Activated CD8-positive, alpha-beta T cell treated with anti-CD3 and anti-CD28 coated beads, Interleukin-2, amount 10 ng/mL, durations not matched to agents 7 days and 5 days (primary cell): ENCODE measurements around the gene ADAM8. TPM values are rescaled to one million over a fixed set of nuclear protein-coding genes. Genes with fewer than 3 reads are reported as not detected.
A peak's percentile ranks its signal among the peaks of the same experiment; 100 is the strongest.

Experiments
- ATAC-seq: fragments of 150-1000 bp; cut with Tn5 transposase; one replicate; pipeline ENCODE4 v1.10.0; 2021; ENCODE audit warnings: moderate library complexity
- CTCF ChIA-PET: fragments of 350-600 bp; sonication (Branson Sonifier 250); formaldehyde crosslinking; loops from one replicate; lab custom pipeline; 2021; ENCODE audit warnings: antibody characterized with exemption; lab: Charles Lee
- POLR2A ChIA-PET: fragments of 350-600 bp; sonication (Branson Sonifier 250); formaldehyde crosslinking; loops from one replicate; lab custom pipeline; 2021; ENCODE audit warnings: antibody characterized with exemption; lab: Charles Lee
- DNase-seq: peaks from one replicate; pipeline ENCODE4 v3.0.0-alpha.2; 2020
- H3K27ac Mint-ChIP-seq: one replicate; pipeline ENCODE4 v1.8.0; 2021; ENCODE audit warnings: mild to moderate bottlenecking, mixed read lengths
- H3K27me3 Mint-ChIP-seq: one replicate; pipeline ENCODE4 v1.8.0; 2021; ENCODE audit warnings: low read depth, mixed read lengths
- H3K36me3 Mint-ChIP-seq: one replicate; pipeline ENCODE4 v1.8.0; 2021; ENCODE audit warnings: low read depth, mixed read lengths
- H3K4me1 Mint-ChIP-seq: one replicate; pipeline ENCODE4 v1.8.0; 2021; ENCODE audit warnings: low read depth, mixed read lengths
- H3K4me3 Mint-ChIP-seq: one replicate; pipeline ENCODE4 v1.8.0; 2021; ENCODE audit warnings: mild to moderate bottlenecking, mixed read lengths
- H3K9me3 Mint-ChIP-seq: one replicate; pipeline ENCODE4 v1.8.0; 2022; ENCODE audit warnings: mixed read lengths; ENCODE audit not compliant: insufficient read depth
- total RNA-seq, 2 experiments: library from RNA; stranded (reverse); gene quantifications; one replicate each; pipeline ENCODE4 v1.2.3, GENCODE V29; 2021

The ADAM8 gene
- total RNA-seq, 2 experiments from 2014 or later = 69.9 to 75.5 TPM

GRCh38 chr10:133315847-133316246 lies 39.2 kb upstream of the ADAM8 start:
- peak; percentile 5 for ATAC-seq

GRCh38 chr10:133314911-133315310 lies 38.2 kb upstream of the ADAM8 start:
- ATAC-seq (no peak), DNase-seq (no peak)
- ChIA-PET POLR2A (no interaction called here), CTCF (interaction anchor here (1.6 to 3.0 kb wide), 2 partner anchors 8 to 15 kb away, joined by 5 to 14 read pairs; no protein-coding TSS in a partner anchor)
- H3K27me3 Mint-ChIP-seq = peaks cover 7% of the 10 kb centered on the region
- no peak overlapping the region for H3K4me3 Mint-ChIP-seq
- H3K36me3 Mint-ChIP-seq = peaks cover 12% of the 10 kb centered on the region
- H3K9me3 Mint-ChIP-seq = no peaks in the 10 kb centered on the region
- peaks cover 5% of the 10 kb centered on the region for H3K4me1 Mint-ChIP-seq
- no peak overlapping the region for H3K27ac Mint-ChIP-seq

More at GRCh38 chr10:133315847-133316246, 39.2 kb upstream of the ADAM8 start:
- no peaks in the 10 kb centered on the region for H3K9me3 Mint-ChIP-seq
- peaks cover 6% of the 10 kb centered on the region for H3K36me3 Mint-ChIP-seq
- H3K4me1 Mint-ChIP-seq = peaks cover 4% of the 10 kb centered on the region
- peaks cover 10% of the 10 kb centered on the region for H3K27me3 Mint-ChIP-seq
- POLR2A ChIA-PET = no interaction called here
- no peak for DNase-seq
- H3K27ac Mint-ChIP-seq = no peak overlapping the region
- CTCF ChIA-PET = interaction anchor here (1.6 to 3.0 kb wide), 2 partner anchors 9 to 14 kb away, joined by 5 to 14 read pairs; no protein-coding TSS in a partner anchor
- no peak overlapping the region for H3K4me3 Mint-ChIP-seq

DNA sequence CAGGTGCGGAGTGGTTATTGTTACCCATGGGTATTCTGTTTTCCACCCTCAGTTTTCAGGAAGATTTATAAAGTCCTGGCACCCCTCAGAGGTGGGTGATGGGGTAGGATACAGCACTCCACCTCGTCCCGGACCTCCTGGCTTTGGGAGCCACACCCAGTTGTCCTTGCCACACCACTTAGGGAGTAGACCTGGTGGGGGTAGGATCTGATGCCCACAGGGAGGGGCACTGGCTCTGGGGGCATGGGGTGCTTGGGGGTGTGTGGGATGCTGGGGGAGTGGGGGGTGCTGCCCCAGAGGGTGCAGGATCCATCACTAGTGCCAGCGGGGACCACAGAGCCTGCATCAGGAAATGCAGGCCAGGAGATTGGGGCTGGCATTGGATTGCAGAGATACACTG lies 36.5 kb upstream of the ADAM8 start:
- ATAC-seq (no peak), DNase-seq (no peak)
- peaks cover 15% of the 10 kb centered on the region for H3K36me3 Mint-ChIP-seq
- CTCF ChIA-PET = no interaction called here
- H3K9me3 Mint-ChIP-seq = no peaks in the 10 kb centered on the region
- POLR2A ChIA-PET = no interaction called here
- peaks cover 5% of the 10 kb centered on the region for H3K4me1 Mint-ChIP-seq
- no peak overlapping the region for H3K27ac Mint-ChIP-seq
- H3K4me3 Mint-ChIP-seq = no peak overlapping the region
- H3K27me3 Mint-ChIP-seq = no peaks in the 10 kb centered on the region

DNA sequence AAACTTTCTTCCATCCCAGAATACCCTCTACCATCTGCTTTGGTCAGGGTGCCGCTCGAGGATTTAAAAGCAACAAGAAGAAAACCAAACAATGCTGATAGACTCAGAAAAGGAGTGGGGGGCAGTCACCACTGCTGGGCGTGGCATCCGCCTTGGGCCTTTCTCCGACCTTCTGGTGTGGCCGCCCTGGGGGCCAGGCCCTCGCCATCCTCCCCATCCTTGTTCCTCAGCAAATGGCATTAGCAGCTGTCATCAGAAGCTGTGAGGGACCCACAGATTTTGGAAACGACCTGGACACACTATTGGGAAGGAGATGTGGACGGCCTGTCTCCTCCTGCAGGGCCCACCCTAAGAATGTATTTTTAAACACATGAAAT lies 36.1 kb upstream of the ADAM8 start:
- Mint-ChIP-seq H3K4me1 (peaks cover 7% of the 10 kb centered on the region), H3K36me3 (peaks cover 17% of the 10 kb centered on the region), H3K27me3 (no peaks in the 10 kb centered on the region), H3K27ac (no peak overlapping the region), H3K4me3 (no peak overlapping the region), H3K9me3 (no peaks in the 10 kb centered on the region)
- ATAC-seq = no peak
- CTCF ChIA-PET = no interaction called here
- POLR2A ChIA-PET = no interaction called here
- DNase-seq = no peak

DNA sequence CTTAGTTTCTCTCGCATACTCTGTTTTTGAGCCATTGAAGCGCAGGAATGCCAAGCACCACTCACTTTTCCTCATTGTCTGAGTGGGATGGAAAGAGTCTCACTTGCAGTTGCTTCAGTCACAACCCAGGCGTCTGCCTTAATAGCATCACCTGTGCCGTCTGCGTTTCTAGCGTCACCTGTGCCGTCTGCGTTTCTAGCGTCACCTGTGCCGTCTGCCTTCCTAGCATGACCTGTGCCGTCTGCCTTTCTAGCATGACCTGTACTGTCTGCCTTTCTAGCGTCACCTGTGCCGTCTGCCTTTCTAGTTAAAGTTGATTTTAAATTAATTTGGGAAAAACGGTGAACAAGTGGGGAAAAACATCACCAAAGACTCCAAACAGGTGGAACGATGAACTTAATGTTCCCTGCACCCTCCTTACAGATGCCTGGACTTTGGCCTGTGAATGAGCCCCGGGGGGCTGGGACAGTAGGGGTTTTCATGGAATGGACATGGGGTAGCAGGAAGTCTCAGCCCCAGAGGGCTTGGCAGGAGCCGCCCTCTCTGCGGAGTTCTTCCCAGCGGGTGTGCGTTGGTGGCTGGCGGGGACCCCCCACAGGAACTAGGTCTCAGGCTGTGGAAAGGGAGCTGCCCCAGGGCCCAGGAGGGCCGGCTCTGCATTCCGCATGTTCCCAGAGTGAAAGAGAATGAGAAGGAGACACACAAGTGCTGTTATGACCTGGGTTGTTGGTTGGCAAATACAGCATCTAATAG lies 35.5 kb upstream of the ADAM8 start:
- Mint-ChIP-seq H3K4me1 (peaks cover 12% of the 10 kb centered on the region), H3K4me3 (no peak overlapping the region), H3K36me3 (peaks cover 17% of the 10 kb centered on the region), H3K27me3 (no peaks in the 10 kb centered on the region), H3K27ac (no peak overlapping the region), H3K9me3 (no peaks in the 10 kb centered on the region)
- ChIA-PET CTCF (no interaction called here), POLR2A (no interaction called here)
- DNase-seq (no peak), ATAC-seq (no peak)

- no peaks in the 10 kb centered on the region for H3K9me3 Mint-ChIP-seq
- H3K27me3 Mint-ChIP-seq = no peaks in the 10 kb centered on the region
- H3K36me3 Mint-ChIP-seq = peaks cover 17% of the 10 kb centered on the region
- H3K27ac Mint-ChIP-seq = no peak overlapping the region
- CTCF ChIA-PET = interaction anchor here (0.7 kb wide), 1 partner anchor 18 kb away, joined by 3 read pairs; no protein-coding TSS in a partner anchor
- H3K4me3 Mint-ChIP-seq = no peak overlapping the region
- peaks cover 18% of the 10 kb centered on the region for H3K4me1 Mint-ChIP-seq
- ATAC-seq = no peak
- POLR2A ChIA-PET = no interaction called here
- no peak for DNase-seq
Measured at GRCh38 chr10:133311570-133311969, 34.9 kb upstream of the ADAM8 start.

- H3K27me3 Mint-ChIP-seq = no peaks in the 10 kb centered on the region
- H3K27ac Mint-ChIP-seq = no peak overlapping the region
- no peaks in the 10 kb centered on the region for H3K9me3 Mint-ChIP-seq
- H3K4me3 Mint-ChIP-seq = no peak overlapping the region
- H3K36me3 Mint-ChIP-seq = peaks cover 17% of the 10 kb centered on the region
- no peak for ATAC-seq
- DNase-seq = no peak
- ChIA-PET POLR2A (no interaction called here), CTCF (interaction anchor here (0.7 kb wide), 1 partner anchor 19 kb away, joined by 3 read pairs; no protein-coding TSS in a partner anchor)
- peaks cover 19% of the 10 kb centered on the region for H3K4me1 Mint-ChIP-seq
Measured at GRCh38 chr10:133310789-133311188, 34.1 kb upstream of the ADAM8 start.

DNA sequence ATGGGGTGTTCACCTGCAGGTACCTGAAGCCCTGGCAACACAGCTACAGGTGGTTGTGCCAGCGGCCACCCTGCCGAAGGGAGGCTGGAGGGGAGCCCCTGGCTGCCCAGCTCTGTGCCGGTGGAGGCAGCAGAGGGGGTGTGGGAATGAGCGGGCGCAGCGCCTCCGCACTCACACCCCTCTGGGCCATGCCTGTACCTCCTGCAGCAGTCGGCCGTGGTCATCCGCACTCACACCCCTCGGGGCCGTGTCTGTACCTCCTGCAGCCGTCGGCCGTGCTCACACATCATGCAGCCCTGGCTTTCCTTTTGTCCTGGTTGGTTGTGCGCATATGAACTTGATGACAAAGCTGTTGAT lies 33.7 kb upstream of the ADAM8 start:
- POLR2A ChIA-PET = no interaction called here
- H3K4me1 Mint-ChIP-seq = peaks cover 19% of the 10 kb centered on the region
- H3K4me3 Mint-ChIP-seq = no peak overlapping the region
- H3K9me3 Mint-ChIP-seq = no peaks in the 10 kb centered on the region
- no peak for ATAC-seq
- DNase-seq = no peak
- no peaks in the 10 kb centered on the region for H3K27me3 Mint-ChIP-seq
- CTCF ChIA-PET = no interaction called here
- H3K36me3 Mint-ChIP-seq = peaks cover 17% of the 10 kb centered on the region
- no peak overlapping the region for H3K27ac Mint-ChIP-seq

DNA sequence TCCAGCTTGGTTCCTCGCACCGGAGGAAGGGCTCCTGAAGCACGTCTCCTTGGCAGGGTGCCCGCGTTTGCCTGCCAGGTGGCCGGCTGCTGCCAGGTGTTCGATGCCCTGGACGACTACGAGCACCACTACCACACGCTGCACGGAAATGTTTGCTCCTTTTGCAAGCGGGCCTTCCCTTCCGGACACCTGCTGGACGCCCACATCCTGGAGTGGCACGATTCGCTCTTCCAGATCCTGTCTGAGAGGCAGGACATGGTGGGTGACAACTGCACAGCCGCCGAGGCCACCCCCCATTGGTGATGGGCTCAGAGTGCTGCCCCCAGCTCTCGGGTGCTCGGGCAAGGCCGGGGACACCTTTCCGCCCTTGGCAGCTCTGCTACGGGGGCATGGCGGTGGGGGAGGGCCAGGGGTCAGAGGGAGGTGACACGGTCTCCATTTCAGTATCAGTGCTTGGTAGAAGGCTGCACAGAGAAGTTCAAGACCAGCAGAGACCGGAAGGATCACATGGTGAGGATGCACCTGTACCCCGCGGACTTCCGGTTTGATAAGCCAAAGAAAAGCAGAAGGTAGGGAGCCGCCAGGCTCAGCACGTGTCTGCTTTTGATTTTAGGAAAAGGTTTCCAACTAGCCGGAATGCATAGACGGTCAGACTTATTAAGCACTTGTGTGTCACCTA lies 33.2 kb upstream of the ADAM8 start:
- Mint-ChIP-seq H3K4me1 (peaks cover 19% of the 10 kb centered on the region), H3K9me3 (no peaks in the 10 kb centered on the region), H3K27ac (peak overlapping the region; percentile 10), H3K27me3 (no peaks in the 10 kb centered on the region), H3K36me3 (peaks cover 17% of the 10 kb centered on the region), H3K4me3 (peak overlapping the region; percentile 71)
- DNase-seq (no peak), ATAC-seq (no peak)
- ChIA-PET POLR2A (no interaction called here), CTCF (no interaction called here)

GRCh38 chr10:133309100-133309719 lies 32.5 kb upstream of the ADAM8 start:
- DNase-seq (peak; percentile 94), ATAC-seq (peak; percentile 79)
- peaks cover 17% of the 10 kb centered on the region for H3K36me3 Mint-ChIP-seq
- H3K4me3 Mint-ChIP-seq = peak overlapping the region; percentile 71
- ChIA-PET POLR2A (no interaction called here), CTCF (no interaction called here)
- H3K9me3 Mint-ChIP-seq = no peaks in the 10 kb centered on the region
- H3K27ac Mint-ChIP-seq = peak overlapping the region; percentile 83
- peaks cover 19% of the 10 kb centered on the region for H3K4me1 Mint-ChIP-seq
- no peaks in the 10 kb centered on the region for H3K27me3 Mint-ChIP-seq

DNA sequence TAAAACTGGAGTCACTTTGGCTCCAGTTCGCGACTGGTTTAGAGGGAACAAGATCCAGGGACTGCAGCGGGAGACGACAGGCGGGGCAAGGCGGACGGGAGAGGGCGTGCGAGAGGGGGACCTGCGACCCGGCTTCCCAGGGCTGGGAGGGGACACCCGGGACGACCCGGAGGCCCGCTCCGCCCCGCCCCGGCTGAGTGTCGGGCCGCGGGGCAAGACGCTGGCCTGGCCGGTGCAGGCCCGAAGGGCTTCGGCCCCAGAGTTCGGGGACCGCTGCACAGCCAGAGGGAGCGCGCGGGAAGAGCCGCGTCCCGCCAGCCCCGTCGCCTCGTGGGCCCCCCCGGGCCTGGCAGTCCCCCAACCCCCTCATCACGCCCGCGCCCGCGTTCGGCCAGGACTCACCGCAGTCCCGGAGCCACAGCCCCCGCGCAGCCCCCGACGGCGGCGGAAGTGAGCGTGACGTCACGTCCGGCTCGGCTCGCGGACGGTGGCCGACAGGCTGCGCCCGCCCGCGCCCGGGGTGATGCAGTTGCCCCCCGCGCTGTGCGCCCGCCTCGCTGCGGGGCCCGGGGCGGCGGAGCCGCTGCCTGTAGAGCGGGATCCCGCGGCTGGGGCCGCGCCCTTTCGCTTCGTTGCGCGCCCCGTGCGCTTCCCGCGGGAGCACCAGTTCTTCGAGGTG lies 31.9 kb upstream of the ADAM8 start, which contains the start of the genes TUBGCP2 and ZNF511:
Gene TUBGCP2 (minus strand): TSS at position 452 of the 679 bp plus-strand sequence. CDS start 5,931 bp downstream, outside the sequence.
Gene ZNF511 (plus strand): TSS at position 494 of the 679 bp plus-strand sequence. CDS start 30 bp downstream, at position 524.
- DNase-seq = peak; percentile 89
- H3K9me3 Mint-ChIP-seq = no peaks in the 10 kb centered on the region
- H3K36me3 Mint-ChIP-seq = peaks cover 17% of the 10 kb centered on the region
- CTCF ChIA-PET = interaction anchor here (0.7 to 3.7 kb wide), 13 partner anchors 9 to 184 kb away, joined by 3 to 23 read pairs (median 4); no protein-coding TSS in a partner anchor
- H3K4me3 Mint-ChIP-seq = peak within 1 kb of the TSS; percentile 95
- peak within 1 kb of the TSS; percentile 99 for H3K27ac Mint-ChIP-seq
- POLR2A ChIA-PET = interaction anchor here (0.6 to 1.7 kb wide), 2 partner anchors 33 to 457 kb away, joined by 3 to 13 read pairs; partner anchors contain the start of gene ADAM8
- no peaks in the 10 kb centered on the region for H3K27me3 Mint-ChIP-seq
- peak; percentile 73 for ATAC-seq
- H3K4me1 Mint-ChIP-seq = peaks cover 19% of the 10 kb centered on the region
